Body of pancreas (tissue), 4 donors: ENCODE data around the gene PEF1.

ENCODE experiments used
- CTCF ChIP-seq, 7 experiments: fragments of 450-650 bp in 4 of 7; fragments of 200-600 bp in 3 of 7; sonication (generic) in 3 of 7; IDR thresholded peaks; one replicate each; pipeline ENCODE4 v1.5.1; 2016 to 2019; ENCODE audit warnings: antibody characterized with exemption in 7 of 7
- POLR2A ChIP-seq, 3 donors: fragments of 450-650 bp; IDR thresholded peaks; one replicate each; pipeline ENCODE4 v1.6.1; 2016; ENCODE audit warnings: antibody characterized with exemption in 3 of 3, mild to moderate bottlenecking in 2 of 3

GRCh38 chr1:31660871-31661455 lies 16.3 kb upstream of the PEF1 start:
- TF ChIP-seq POLR2A (IDR thresholded peaks at IDR 0.05) (no peak), CTCF (IDR thresholded peaks at IDR 0.05) (no peak)
